ENCODE measurements around the gene F13A1. TPM values are rescaled to one million over a fixed set of nuclear protein-coding genes. Genes with fewer than 3 reads are reported as not detected.

Gene F13A1
- polyA plus RNA-seq, 1 of the 3 experiments (the other 2 are of a cell fraction): not detected

DNA sequence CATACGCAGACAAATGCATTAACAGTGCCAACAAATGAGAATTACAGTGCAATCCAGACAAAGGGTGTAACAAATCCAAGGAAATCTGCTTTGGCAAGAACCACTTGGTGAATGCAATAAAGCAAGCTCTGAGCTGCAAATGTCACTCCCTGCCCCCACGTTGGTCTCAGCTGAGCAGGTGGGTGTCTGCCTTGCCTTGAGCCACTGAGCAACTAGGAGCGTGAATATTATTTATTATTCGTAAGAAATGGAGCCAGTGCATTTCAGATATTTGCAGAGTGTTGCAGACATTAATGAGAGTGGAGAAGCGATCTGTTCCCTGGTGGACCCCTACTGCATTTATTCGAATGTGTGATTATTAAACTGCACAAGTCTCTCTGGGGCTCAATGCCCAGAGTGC, 36.6 kb upstream of the F13A1 start:
- DNase-seq: no peak
- H2AFZ ChIP-seq (ENCODE audit: low read depth): no peak overlapping the region
- 4% methylated on average over 6 of the region's 6 CpGs for WGBS (ENCODE audit: low lambda C conversion rate)
- no peak overlapping the region for H3K27ac ChIP-seq (ENCODE audit: low read depth in 2 of 2, low read length in 1 of 2)
- H3K9ac ChIP-seq: no peak overlapping the region
- H3K9me2 ChIP-seq: no peaks in the 10 kb centered on the region
- TF ChIP-seq MXI1 (IDR thresholded peaks at IDR 0.05; ENCODE audit: low read depth, low read length): no peak
- no peak for TF ChIP-seq EZH2phosphoT487 (IDR thresholded peaks at IDR 0.05; ENCODE audit: borderline replicate concordance, low read depth)
- no peak for TF ChIP-seq SMC3 (IDR thresholded peaks at IDR 0.05; ENCODE audit: low read depth, low read length)
- TF ChIP-seq RCOR1 (IDR thresholded peaks at IDR 0.05; ENCODE audit: low read length): no peak
- TF ChIP-seq, protein P1, sequence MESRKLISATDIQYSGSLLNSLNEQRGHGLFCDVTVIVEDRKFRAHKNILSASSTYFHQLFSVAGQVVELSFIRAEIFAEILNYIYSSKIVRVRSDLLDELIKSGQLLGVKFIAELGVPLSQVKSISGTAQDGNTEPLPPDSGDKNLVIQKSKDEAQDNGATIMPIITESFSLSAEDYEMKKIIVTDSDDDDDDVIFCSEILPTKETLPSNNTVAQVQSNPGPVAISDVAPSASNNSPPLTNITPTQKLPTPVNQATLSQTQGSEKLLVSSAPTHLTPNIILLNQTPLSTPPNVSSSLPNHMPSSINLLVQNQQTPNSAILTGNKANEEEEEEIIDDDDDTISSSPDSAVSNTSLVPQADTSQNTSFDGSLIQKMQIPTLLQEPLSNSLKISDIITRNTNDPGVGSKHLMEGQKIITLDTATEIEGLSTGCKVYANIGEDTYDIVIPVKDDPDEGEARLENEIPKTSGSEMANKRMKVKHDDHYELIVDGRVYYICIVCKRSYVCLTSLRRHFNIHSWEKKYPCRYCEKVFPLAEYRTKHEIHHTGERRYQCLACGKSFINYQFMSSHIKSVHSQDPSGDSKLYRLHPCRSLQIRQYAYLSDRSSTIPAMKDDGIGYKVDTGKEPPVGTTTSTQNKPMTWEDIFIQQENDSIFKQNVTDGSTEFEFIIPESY (IDR thresholded peaks at IDR 0.05; ENCODE audit: borderline replicate concordance, low read depth): no peak
- TF ChIP-seq GATA2 (CRISPR knock-in tag; IDR thresholded peaks at IDR 0.05): no peak
- no peak for TF ChIP-seq TAF1 (IDR thresholded peaks at IDR 0.05; ENCODE audit: borderline replicate concordance, low read depth, low read length)
- no peak for TF ChIP-seq FOXJ3 (CRISPR knock-in tag; IDR thresholded peaks at IDR 0.05)
- no peak for TF ChIP-seq JUND (IDR thresholded peaks at IDR 0.05)
- TF ChIP-seq, protein P2, sequence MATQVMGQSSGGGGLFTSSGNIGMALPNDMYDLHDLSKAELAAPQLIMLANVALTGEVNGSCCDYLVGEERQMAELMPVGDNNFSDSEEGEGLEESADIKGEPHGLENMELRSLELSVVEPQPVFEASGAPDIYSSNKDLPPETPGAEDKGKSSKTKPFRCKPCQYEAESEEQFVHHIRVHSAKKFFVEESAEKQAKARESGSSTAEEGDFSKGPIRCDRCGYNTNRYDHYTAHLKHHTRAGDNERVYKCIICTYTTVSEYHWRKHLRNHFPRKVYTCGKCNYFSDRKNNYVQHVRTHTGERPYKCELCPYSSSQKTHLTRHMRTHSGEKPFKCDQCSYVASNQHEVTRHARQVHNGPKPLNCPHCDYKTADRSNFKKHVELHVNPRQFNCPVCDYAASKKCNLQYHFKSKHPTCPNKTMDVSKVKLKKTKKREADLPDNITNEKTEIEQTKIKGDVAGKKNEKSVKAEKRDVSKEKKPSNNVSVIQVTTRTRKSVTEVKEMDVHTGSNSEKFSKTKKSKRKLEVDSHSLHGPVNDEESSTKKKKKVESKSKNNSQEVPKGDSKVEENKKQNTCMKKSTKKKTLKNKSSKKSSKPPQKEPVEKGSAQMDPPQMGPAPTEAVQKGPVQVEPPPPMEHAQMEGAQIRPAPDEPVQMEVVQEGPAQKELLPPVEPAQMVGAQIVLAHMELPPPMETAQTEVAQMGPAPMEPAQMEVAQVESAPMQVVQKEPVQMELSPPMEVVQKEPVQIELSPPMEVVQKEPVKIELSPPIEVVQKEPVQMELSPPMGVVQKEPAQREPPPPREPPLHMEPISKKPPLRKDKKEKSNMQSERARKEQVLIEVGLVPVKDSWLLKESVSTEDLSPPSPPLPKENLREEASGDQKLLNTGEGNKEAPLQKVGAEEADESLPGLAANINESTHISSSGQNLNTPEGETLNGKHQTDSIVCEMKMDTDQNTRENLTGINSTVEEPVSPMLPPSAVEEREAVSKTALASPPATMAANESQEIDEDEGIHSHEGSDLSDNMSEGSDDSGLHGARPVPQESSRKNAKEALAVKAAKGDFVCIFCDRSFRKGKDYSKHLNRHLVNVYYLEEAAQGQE (IDR thresholded peaks at IDR 0.05; ENCODE audit: low read depth, low read length): no peak
- no peak for TF ChIP-seq NRF1 (IDR thresholded peaks at IDR 0.05; ENCODE audit: low read depth, low read length)
- TF ChIP-seq NFIC (IDR thresholded peaks at IDR 0.05; ENCODE audit: borderline replicate concordance): no peak
- no peak for TF ChIP-seq TCF12 (IDR thresholded peaks at IDR 0.05)
- no peak for TF ChIP-seq RFX5 (IDR thresholded peaks at IDR 0.05; ENCODE audit: low read length)
- TF ChIP-seq USF1 (IDR thresholded peaks at IDR 0.05; ENCODE audit: borderline replicate concordance, low read depth): no peak
- no peak for TF ChIP-seq SIN3A (IDR thresholded peaks at IDR 0.05; ENCODE audit: borderline replicate concordance, low read depth, low read length)
- no peak for TF ChIP-seq GABPA (IDR thresholded peaks at IDR 0.05; ENCODE audit: low read depth)
- TF ChIP-seq ELF1 (IDR thresholded peaks at IDR 0.05): no peak
- TF ChIP-seq EP300 (IDR thresholded peaks at IDR 0.05; ENCODE audit: borderline replicate concordance in 1 of 2, low read depth in 1 of 2, low read length in 1 of 2): no peak
- no peak overlapping the region for H3K4me2 ChIP-seq
- CTCF ChIA-PET: no interaction called here
- no peaks in the 10 kb centered on the region for H3K79me2 ChIP-seq (ENCODE audit: insufficient read depth)
- H4K20me1 ChIP-seq (ENCODE audit: insufficient read depth): no peaks in the 10 kb centered on the region
- peaks cover 9% of the 10 kb centered on the region; the same call in 1 of the 2 replicates for H3K27me3 ChIP-seq (ENCODE audit: insufficient read depth)
- H3K4me3 ChIP-seq (ENCODE audit: low read depth in 2 of 2, low read length in 1 of 2): no peak overlapping the region
- POLR2A ChIA-PET: no interaction called here
- H3K36me3 ChIP-seq (replicated peaks in 1 of 2; ENCODE audit: control insufficient read depth in 1 of 2, insufficient read depth in 2 of 2, low read length in 1 of 2): no peaks in the 10 kb centered on the region
- no peaks in the 10 kb centered on the region for H3F3A ChIP-seq (replicated peaks; ENCODE audit: insufficient read depth)
- no peaks in the 10 kb centered on the region for H3K9me3 ChIP-seq
- H3K4me1 ChIP-seq (ENCODE audit: control insufficient read depth in 1 of 2, insufficient read depth in 2 of 2, low read depth in 1 of 2, low read length in 1 of 2): no peaks in the 10 kb centered on the region

Data from SK-N-SH (cell line).